HG03432 (cell line): ENCODE data around the gene MTUS2.
A peak's percentile ranks its signal among the peaks of the same experiment; 100 is the strongest.
"Not testable (repeated sequence)": the region's sequence is repeated elsewhere in the genome, so short reads cannot be mapped to it uniquely, and the experiment has no call there.

Experiments
- ATAC-seq: cut with Tn5 transposase; IDR thresholded peaks from one replicate; pipeline ENCODE4 v1.9.1; 2021; ENCODE audit warnings: mild to moderate bottlenecking, moderate library complexity; ENCODE audit not compliant: unreplicated experiment

Gene MTUS2

GRCh38 chr13:29292045-29292444, 471.9 kb downstream of the MTUS2 start:
- no peak for ATAC-seq

- ATAC-seq: no peak
Measured at GRCh38 chr13:29294821-29295220, 474.7 kb downstream of the MTUS2 start.

- ATAC-seq: no peak
Measured at GRCh38 chr13:29301027-29301426, 480.9 kb downstream of the MTUS2 start.

- no peak for ATAC-seq
Measured at GRCh38 chr13:29304148-29304547, 484.0 kb downstream of the MTUS2 start.

- ATAC-seq: no peak
Measured at GRCh38 chr13:29310806-29311205, 490.7 kb downstream of the MTUS2 start.

- no peak for ATAC-seq
Measured at GRCh38 chr13:29315847-29316246, 495.7 kb downstream of the MTUS2 start.

GRCh38 chr13:29317828-29318227, 497.7 kb downstream of the MTUS2 start:
- no peak for ATAC-seq

- ATAC-seq: no peak
Measured at GRCh38 chr13:29318741-29319140, 498.6 kb downstream of the MTUS2 start.

- ATAC-seq: no peak
Measured at GRCh38 chr13:29319451-29319850, 499.3 kb downstream of the MTUS2 start.

- no peak for ATAC-seq
Measured at GRCh38 chr13:29323954-29324353, 503.8 kb downstream of the MTUS2 start.

GRCh38 chr13:29324601-29325000, 504.5 kb downstream of the MTUS2 start:
- ATAC-seq: no peak

GRCh38 chr13:29328501-29328900, 508.4 kb downstream of the MTUS2 start:
- ATAC-seq: no peak

GRCh38 chr13:29336356-29336755, 516.2 kb downstream of the MTUS2 start:
- no peak for ATAC-seq

GRCh38 chr13:29339386-29340272, 519.5 kb downstream of the MTUS2 start:
- no peak for ATAC-seq

GRCh38 chr13:29345860-29346582, 525.9 kb downstream of the MTUS2 start:
- not testable (repeated sequence) for ATAC-seq

GRCh38 chr13:29355029-29355428, 534.9 kb downstream of the MTUS2 start:
- ATAC-seq: no peak

- ATAC-seq: no peak
Measured at GRCh38 chr13:29359181-29359580, 539.0 kb downstream of the MTUS2 start.

- ATAC-seq: no peak
Measured at GRCh38 chr13:29361716-29362115, 541.6 kb downstream of the MTUS2 start.

GRCh38 chr13:29362849-29363604, 542.9 kb downstream of the MTUS2 start:
- peak; percentile 86 for ATAC-seq

GRCh38 chr13:29369060-29369743, 549.1 kb downstream of the MTUS2 start:
- no peak for ATAC-seq

- ATAC-seq: no peak
Measured at GRCh38 chr13:29379281-29379680, 559.1 kb downstream of the MTUS2 start.
